Measurements from ENCODE around the gene ATG7. TPM values are rescaled to one million over a fixed set of nuclear protein-coding genes. Genes with fewer than 3 reads are reported as not detected.
"Not testable (repeated sequence)": the region's sequence is repeated elsewhere in the genome, so short reads cannot be mapped to it uniquely, and the experiment has no call there.

The ATG7 gene
- total RNA-seq, 1 experiment from 2014 or later, result 35.2 TPM

DNA sequence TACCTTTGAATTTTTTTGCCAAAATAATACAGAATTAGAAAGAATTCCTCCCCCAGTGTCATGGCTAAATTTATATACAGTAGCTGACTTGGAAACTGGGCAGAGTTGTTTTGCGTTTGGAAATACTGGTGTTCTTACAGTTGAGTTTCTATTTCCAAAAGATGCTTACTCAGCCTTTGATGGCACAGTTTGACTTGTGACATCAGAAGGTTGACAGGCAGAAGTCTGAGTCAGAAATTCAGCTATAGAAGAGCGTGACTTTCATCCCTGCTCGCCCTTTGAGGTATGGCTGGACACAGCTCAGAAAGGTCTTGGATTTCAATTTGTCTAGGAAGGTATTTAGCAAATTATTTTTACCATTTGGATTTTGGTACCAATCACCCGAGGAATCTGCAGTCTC, 195.7 kb downstream of the ATG7 start:
- DNase-seq, result no peak
- Histone ChIP-seq H3K27me3 (ENCODE audit: control insufficient read depth, insufficient read depth, low read length) (no peaks in the 10 kb centered on the region), H3K36me3 (replicated peaks; ENCODE audit: control insufficient read depth, insufficient read depth, low read length) (no peaks in the 10 kb centered on the region), H3K4me3 (ENCODE audit: insufficient read depth, low read depth, low read length) (no peak overlapping the region)

DNA sequence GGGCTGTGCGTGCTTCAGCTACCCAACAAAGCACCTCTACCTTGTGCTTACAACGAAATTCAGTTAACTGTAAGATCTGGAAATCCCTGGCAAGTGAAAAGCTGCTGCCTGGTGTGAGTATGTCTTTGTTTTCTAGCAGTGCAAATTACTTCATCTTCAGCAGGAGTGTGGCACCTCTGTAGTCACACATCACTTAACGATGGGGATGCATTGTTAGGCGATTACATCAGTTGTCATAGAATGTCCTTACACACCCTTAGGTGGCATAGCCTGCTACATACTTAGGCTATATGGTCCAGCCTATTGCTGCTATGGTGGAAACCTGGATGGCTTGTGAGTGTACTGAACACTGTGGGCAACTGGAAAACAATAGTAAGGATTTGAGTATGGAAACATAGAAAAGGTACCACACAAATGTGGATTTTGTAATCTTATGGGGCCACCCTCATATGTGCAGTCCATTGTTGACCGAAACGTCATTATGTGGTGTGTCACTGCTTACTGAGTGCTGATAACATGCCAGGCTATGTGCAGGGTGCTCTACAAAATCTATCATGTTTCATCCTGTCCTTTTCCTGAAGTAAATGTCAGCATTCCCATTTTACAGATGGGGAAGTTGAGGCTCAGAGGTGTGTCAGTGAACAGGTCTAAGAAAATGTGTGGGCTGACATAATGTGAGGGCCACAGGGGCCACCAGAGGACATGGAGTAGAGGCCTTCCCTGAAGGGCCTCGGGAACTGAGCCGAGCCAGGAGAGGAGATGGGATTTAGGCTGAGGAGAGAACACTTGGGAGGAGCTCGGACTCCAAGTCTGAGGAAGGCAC, 198.0 kb downstream of the ATG7 start:
- no peak overlapping the region for H3K4me3 ChIP-seq (ENCODE audit: insufficient read depth, low read depth, low read length)
- no peaks in the 10 kb centered on the region for H3K27me3 ChIP-seq (ENCODE audit: control insufficient read depth, insufficient read depth, low read length)
- H3K36me3 ChIP-seq (replicated peaks; ENCODE audit: control insufficient read depth, insufficient read depth, low read length), result no peaks in the 10 kb centered on the region
- no peak for DNase-seq

DNA sequence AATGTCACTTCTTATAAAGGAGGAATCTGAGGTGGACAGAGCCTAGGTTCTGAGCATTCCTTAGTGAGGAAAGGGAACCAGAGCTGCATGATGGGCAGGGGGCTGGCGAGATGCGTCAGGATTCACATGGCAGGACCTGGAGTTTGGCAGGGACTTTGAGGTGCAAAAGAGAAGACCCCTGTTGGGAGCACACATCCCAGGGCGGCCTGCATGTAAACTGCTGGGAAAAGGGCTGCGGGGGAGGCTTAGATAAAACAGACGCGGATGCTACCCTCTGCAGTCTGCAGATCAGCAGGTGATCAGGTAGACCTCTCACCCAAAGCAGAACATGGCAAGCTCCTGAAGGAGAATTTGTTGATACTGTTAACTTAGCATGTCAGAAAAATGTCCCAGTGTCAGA, 203.1 kb downstream of the ATG7 start:
- DNase-seq, result peak; percentile 33
- no peaks in the 10 kb centered on the region for H3K36me3 ChIP-seq (replicated peaks; ENCODE audit: control insufficient read depth, insufficient read depth, low read length)
- no peak overlapping the region for H3K4me3 ChIP-seq (ENCODE audit: insufficient read depth, low read depth, low read length)
- H3K27me3 ChIP-seq (ENCODE audit: control insufficient read depth, insufficient read depth, low read length), result no peaks in the 10 kb centered on the region

GRCh38 chr3:11476735-11477144, 204.5 kb downstream of the ATG7 start:
- no peaks in the 10 kb centered on the region for H3K36me3 ChIP-seq (replicated peaks; ENCODE audit: control insufficient read depth, insufficient read depth, low read length)

GRCh38 chr3:11477407-11477911, 205.3 kb downstream of the ATG7 start:
- H3K27me3 ChIP-seq (ENCODE audit: control insufficient read depth, insufficient read depth, low read length), result no peaks in the 10 kb centered on the region
- no peak for DNase-seq

More at GRCh38 chr3:11476735-11477144, 204.5 kb downstream of the ATG7 start:
- H3K4me3 ChIP-seq (ENCODE audit: insufficient read depth, low read depth, low read length), result no peak overlapping the region
- DNase-seq, result no peak
- H3K27me3 ChIP-seq (ENCODE audit: control insufficient read depth, insufficient read depth, low read length), result no peaks in the 10 kb centered on the region

GRCh38 chr3:11478167-11478566, 206.0 kb downstream of the ATG7 start:
- no peaks in the 10 kb centered on the region for H3K36me3 ChIP-seq (replicated peaks; ENCODE audit: control insufficient read depth, insufficient read depth, low read length)
- no peak for DNase-seq
- H3K27me3 ChIP-seq (ENCODE audit: control insufficient read depth, insufficient read depth, low read length), result no peaks in the 10 kb centered on the region
- H3K4me3 ChIP-seq (ENCODE audit: insufficient read depth, low read depth, low read length), result no peak overlapping the region

More at GRCh38 chr3:11477407-11477911, 205.3 kb downstream of the ATG7 start:
- Histone ChIP-seq H3K36me3 (replicated peaks; ENCODE audit: control insufficient read depth, insufficient read depth, low read length) (no peaks in the 10 kb centered on the region), H3K4me3 (ENCODE audit: insufficient read depth, low read depth, low read length) (no peak overlapping the region)

DNA sequence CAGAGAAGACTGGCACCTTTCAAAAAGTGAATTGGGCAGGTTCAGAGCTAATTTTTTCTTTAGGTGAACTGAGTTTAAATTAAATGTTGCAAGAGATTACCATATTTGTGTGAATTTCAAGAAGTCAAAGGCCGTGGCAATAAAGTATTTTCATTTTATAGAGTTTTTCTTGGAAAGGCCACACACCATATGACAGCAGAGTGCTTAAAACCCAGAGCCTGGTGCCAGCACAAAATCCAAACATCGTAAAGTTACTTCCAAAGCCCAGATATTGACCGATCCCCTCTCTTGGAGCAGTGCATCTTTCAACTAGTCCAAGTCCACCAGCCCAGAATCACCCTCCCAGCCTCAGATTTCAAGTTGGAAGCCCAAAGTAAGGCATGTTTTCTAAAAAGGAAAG, 207.0 kb downstream of the ATG7 start:
- H3K27me3 ChIP-seq (ENCODE audit: control insufficient read depth, insufficient read depth, low read length), result no peaks in the 10 kb centered on the region
- H3K4me3 ChIP-seq (ENCODE audit: insufficient read depth, low read depth, low read length), result no peak overlapping the region
- H3K36me3 ChIP-seq (replicated peaks; ENCODE audit: control insufficient read depth, insufficient read depth, low read length), result no peaks in the 10 kb centered on the region
- DNase-seq, result no peak

DNA sequence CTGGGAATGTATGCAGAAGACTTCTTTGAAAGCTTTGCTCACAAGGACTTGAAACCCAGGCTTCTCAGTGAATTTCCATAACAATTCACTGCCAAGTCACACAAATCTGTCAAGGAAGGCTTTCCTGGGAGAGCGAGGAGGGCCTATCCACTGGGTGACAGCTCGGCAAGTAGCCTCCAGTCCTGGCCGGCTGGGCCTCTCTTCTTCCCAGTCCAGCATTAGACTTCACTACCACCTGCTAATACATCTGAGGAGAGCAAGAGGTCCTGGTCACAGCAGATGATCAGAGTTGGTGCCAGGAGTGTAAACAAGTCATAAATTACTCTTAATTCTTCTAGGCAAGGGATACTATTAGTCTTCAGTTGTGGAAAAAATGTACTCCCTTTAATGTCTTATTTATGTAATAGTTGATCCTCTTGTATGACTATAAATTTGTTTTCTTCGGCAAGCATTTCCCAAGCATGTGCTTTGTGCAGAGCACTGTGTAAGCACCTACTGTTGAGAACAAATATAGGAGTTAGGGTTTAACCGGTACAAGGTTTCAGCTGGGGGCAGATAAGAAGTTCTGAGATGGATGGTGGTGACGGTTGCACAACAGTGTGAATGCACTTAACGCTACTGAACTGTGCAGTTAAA, 208.6 kb downstream of the ATG7 start:
- Histone ChIP-seq H3K4me3 (ENCODE audit: insufficient read depth, low read depth, low read length) (no peak overlapping the region), H3K36me3 (replicated peaks; ENCODE audit: control insufficient read depth, insufficient read depth, low read length) (no peaks in the 10 kb centered on the region)
- DNase-seq, result peak; percentile 66

DNA sequence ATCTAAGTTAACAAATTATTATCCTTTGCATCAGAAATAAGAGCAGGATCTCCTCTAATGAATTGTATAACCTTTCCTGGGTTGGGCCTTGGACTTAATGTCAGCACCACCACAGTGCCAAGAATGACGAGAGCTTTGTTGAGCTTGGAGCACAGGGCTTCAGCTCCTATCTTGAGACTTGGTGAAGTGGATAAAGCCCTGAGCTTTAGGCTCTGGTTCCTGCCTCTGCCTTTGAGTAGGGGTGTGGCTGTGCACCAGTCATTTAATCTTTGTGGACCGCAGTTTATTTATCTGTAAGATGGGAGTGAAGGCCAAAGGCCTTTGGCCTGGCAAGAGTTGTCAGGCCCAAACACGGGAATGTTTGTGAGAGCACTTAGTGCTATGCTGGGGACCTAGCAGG, 209.4 kb downstream of the ATG7 start:
- H3K27me3 ChIP-seq (ENCODE audit: control insufficient read depth, insufficient read depth, low read length), result no peaks in the 10 kb centered on the region
- no peak for DNase-seq

More for the DNA sequence above, 208.6 kb downstream of the ATG7 start:
- no peaks in the 10 kb centered on the region for H3K27me3 ChIP-seq (ENCODE audit: control insufficient read depth, insufficient read depth, low read length)

DNA sequence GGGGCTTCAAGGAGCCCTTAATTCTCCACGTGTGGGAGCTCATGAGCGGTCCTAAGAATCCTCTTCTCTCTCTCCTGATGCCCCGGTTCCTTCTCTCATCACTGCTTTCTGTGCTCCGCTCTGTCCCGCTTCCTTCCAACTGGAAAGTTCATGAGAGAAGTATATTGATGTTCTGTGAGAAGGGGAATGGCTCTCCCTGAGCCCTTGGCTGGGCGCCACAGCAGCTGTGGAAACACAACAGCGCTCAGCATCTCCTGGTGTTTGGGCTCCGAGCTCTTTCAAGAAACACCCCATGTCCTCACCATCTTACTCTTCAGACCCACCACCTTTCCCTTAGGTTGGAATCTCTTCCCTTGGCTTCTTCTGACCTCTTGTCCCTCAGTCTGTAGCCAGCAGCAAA, 209.8 kb downstream of the ATG7 start:
- H3K4me3 ChIP-seq (ENCODE audit: insufficient read depth, low read depth, low read length), result no peak overlapping the region
- DNase-seq, result no peak
- H3K36me3 ChIP-seq (replicated peaks; ENCODE audit: control insufficient read depth, insufficient read depth, low read length), result no peaks in the 10 kb centered on the region

More for the DNA sequence above, 209.4 kb downstream of the ATG7 start:
- Histone ChIP-seq H3K4me3 (ENCODE audit: insufficient read depth, low read depth, low read length) (no peak overlapping the region), H3K36me3 (replicated peaks; ENCODE audit: control insufficient read depth, insufficient read depth, low read length) (no peaks in the 10 kb centered on the region)

GRCh38 chr3:11488356-11488755, 216.2 kb downstream of the ATG7 start:
- H3K27me3 ChIP-seq (ENCODE audit: control insufficient read depth, insufficient read depth, low read length); H3K36me3 ChIP-seq (replicated peaks; ENCODE audit: control insufficient read depth, insufficient read depth, low read length); H3K4me3 ChIP-seq (ENCODE audit: insufficient read depth, low read depth, low read length); DNase-seq: not testable (repeated sequence)

More for the DNA sequence above, 209.8 kb downstream of the ATG7 start:
- H3K27me3 ChIP-seq (ENCODE audit: control insufficient read depth, insufficient read depth, low read length), result no peaks in the 10 kb centered on the region

DNA sequence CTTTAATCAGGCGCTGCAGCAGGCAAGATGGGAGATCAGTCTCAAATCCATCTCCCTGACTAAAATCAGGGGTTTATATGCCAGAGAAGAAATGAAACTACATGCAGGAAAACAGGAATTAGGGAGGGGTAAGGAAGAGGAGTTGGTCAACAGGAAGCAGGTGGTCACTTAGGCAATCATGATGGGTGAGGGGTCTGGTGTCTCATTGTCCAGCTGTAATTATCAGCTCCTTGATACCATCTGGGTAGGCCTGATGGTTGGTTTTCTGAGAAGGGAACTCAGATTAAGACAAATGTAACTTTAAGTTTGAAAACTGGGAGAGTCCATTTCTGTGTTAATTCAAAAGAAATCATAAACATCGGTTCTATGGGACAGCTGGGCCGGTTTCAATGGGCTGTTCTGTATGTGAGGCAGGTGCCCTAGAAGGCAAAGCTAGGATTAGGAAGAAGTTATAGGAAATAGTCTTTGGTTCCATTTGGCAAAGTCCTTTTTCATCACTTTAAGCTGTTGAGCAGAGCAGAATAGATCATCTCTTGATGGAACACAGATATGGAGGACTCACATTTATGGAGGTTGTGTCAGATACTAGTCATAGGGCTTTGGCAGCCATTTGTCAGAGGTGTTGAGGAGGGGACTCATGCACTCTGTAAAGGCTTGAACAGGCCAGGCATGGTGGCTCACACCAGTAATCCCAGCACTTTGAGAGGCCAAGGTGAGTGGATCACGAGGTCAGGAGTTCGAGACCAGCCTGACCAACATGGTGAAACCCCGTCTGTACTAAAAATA, 222.1 kb downstream of the ATG7 start:
- H3K4me3 ChIP-seq (ENCODE audit: insufficient read depth, low read depth, low read length), result no peak overlapping the region
- DNase-seq, result no peak
- no peaks in the 10 kb centered on the region for H3K36me3 ChIP-seq (replicated peaks; ENCODE audit: control insufficient read depth, insufficient read depth, low read length)
- no peaks in the 10 kb centered on the region for H3K27me3 ChIP-seq (ENCODE audit: control insufficient read depth, insufficient read depth, low read length)

DNA sequence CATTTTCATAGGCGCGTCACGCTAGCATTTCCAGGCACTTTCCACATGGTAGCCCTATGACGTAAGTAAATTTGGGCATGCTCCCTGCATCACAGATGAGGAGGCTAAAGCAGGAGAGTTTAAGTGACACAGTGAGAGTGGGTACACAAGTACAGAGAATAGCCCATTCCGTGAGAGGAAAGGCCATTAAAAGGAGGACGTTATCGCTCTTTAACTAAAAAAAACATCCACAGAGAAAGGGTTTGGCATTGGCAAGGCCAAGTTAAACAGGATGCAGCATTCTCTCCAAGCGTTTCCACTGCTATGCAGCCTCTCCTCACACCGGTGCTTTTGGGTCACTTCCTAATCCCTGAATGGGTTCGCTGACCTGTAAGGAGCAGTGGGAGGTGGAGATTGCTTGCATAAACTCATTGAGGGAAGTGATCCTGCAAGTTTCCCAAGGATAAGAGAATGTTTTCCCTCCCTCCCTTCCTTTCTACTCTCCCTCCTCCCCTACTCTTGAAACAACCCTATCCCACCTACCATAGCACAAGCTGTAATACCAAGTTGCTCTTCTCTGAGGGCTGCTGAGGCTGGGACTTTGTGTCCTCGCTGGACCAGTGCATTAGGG, 223.9 kb downstream of the ATG7 start:
- peak; percentile 64 for DNase-seq
- Histone ChIP-seq H3K27me3 (ENCODE audit: control insufficient read depth, insufficient read depth, low read length) (no peaks in the 10 kb centered on the region), H3K4me3 (ENCODE audit: insufficient read depth, low read depth, low read length) (no peak overlapping the region), H3K36me3 (replicated peaks; ENCODE audit: control insufficient read depth, insufficient read depth, low read length) (no peaks in the 10 kb centered on the region)

- H3K27me3 ChIP-seq (ENCODE audit: control insufficient read depth, insufficient read depth, low read length), result no peaks in the 10 kb centered on the region
- DNase-seq, result no peak
- no peak overlapping the region for H3K4me3 ChIP-seq (ENCODE audit: insufficient read depth, low read depth, low read length)
- no peaks in the 10 kb centered on the region for H3K36me3 ChIP-seq (replicated peaks; ENCODE audit: control insufficient read depth, insufficient read depth, low read length)
Measured at GRCh38 chr3:11498177-11498576, 226.0 kb downstream of the ATG7 start.

Measured in H7 (cell line).